Neuron (in vitro differentiated cells): Measurements from ENCODE around the gene OR51L1.
"Not testable (repeated sequence)": the region's sequence is repeated elsewhere in the genome, so short reads cannot be mapped to it uniquely, and the experiment has no call there.

Experiments used
- H2AFZ ChIP-seq: one replicate; pipeline ENCODE4 v1.6.1; 2013; ENCODE audit warnings: low read depth, mild to moderate bottlenecking, inconsistent platforms, low read length, moderate library complexity
- H3K27me3 ChIP-seq: one replicate; pipeline ENCODE4 v1.6.1; 2013; ENCODE audit warnings: low read length; ENCODE audit not compliant: insufficient read depth
- H3K36me3 ChIP-seq: one replicate; pipeline ENCODE4 v1.6.1; 2013; ENCODE audit warnings: low read length; ENCODE audit not compliant: insufficient read depth
- H3K4me1 ChIP-seq: one replicate; pipeline ENCODE4 v1.6.1; 2013; ENCODE audit warnings: low read length; ENCODE audit not compliant: insufficient read depth
- H3K4me3 ChIP-seq: 2 replicates; pipeline ENCODE4 v1.5.1; 2013; ENCODE audit warnings: mild to moderate bottlenecking, low read length, moderate library complexity
- H3K9me3 ChIP-seq: one replicate; pipeline ENCODE4 v1.6.1; 2013; ENCODE audit warnings: low read length

OR51L1 gene

GRCh38 chr11:4994551-4994950 is at the start of gene OR51L1:
Gene OR51L1, plus strand, starts transcription at chr11:4994851. Its CDS starts 4,132 bp downstream, at chr11:4998983.
- Histone ChIP-seq H3K9me3 (no peaks in the 10 kb centered on the region), H3K36me3 (no peaks in the 10 kb centered on the region), H3K27me3 (no peaks in the 10 kb centered on the region), H2AFZ (no peak within 1 kb of the TSS), H3K4me3 (no peak within 1 kb of the TSS), H3K4me1 (no peaks in the 10 kb centered on the region)

GRCh38 chr11:4947505-4947904 is 47.1 kb upstream of the OR51L1 start, which contains the start of gene OR51A4:
Gene OR51A4, minus strand, starts transcription at chr11:4947605. Its CDS starts 505 bp downstream, at chr11:4947100.
- H3K4me3 ChIP-seq: no peak within 1 kb of the TSS
- H3K9me3 ChIP-seq: no peaks in the 10 kb centered on the region
- H2AFZ ChIP-seq: no peak within 1 kb of the TSS
- H3K36me3 ChIP-seq: no peaks in the 10 kb centered on the region
- H3K27me3 ChIP-seq: no peaks in the 10 kb centered on the region
- H3K4me1 ChIP-seq: no peaks in the 10 kb centered on the region

- H3K36me3 ChIP-seq, H3K27me3 ChIP-seq, H3K4me1 ChIP-seq, H3K9me3 ChIP-seq, H2AFZ ChIP-seq, H3K4me3 ChIP-seq: not testable (repeated sequence)
Observed at GRCh38 chr11:4955613-4956012, 39.0 kb upstream of the OR51L1 start, which contains the start of gene OR51A2. Gene OR51A2, minus strand, starts transcription at chr11:4955713. Its CDS starts 0 bp downstream, at chr11:4955713.

GRCh38 chr11:4957396-4957795 is 37.3 kb upstream of the OR51L1 start:
- Histone ChIP-seq H3K27me3 (no peaks in the 10 kb centered on the region), H3K36me3 (no peaks in the 10 kb centered on the region), H3K4me1 (no peaks in the 10 kb centered on the region), H3K9me3 (no peaks in the 10 kb centered on the region), H3K4me3 (no peak overlapping the region), H2AFZ (no peak overlapping the region)

GRCh38 chr11:4960877-4961276 is 33.8 kb upstream of the OR51L1 start:
- Histone ChIP-seq H2AFZ (no peak overlapping the region), H3K36me3 (no peaks in the 10 kb centered on the region), H3K27me3 (no peaks in the 10 kb centered on the region), H3K9me3 (no peaks in the 10 kb centered on the region), H3K4me1 (no peaks in the 10 kb centered on the region), H3K4me3 (no peak overlapping the region)

- Histone ChIP-seq H3K9me3 (no peaks in the 10 kb centered on the region), H2AFZ (no peak overlapping the region), H3K27me3 (no peaks in the 10 kb centered on the region), H3K4me3 (no peak overlapping the region), H3K36me3 (no peaks in the 10 kb centered on the region), H3K4me1 (no peaks in the 10 kb centered on the region)
Observed at GRCh38 chr11:4962816-4963215, 31.8 kb upstream of the OR51L1 start.

GRCh38 chr11:4975436-4975835 is 19.2 kb upstream of the OR51L1 start:
- Histone ChIP-seq H3K4me3 (no peak overlapping the region), H3K27me3 (no peaks in the 10 kb centered on the region), H3K4me1 (no peaks in the 10 kb centered on the region), H3K9me3 (no peaks in the 10 kb centered on the region), H3K36me3 (no peaks in the 10 kb centered on the region), H2AFZ (no peak overlapping the region)

GRCh38 chr11:4979036-4979435 is 15.6 kb upstream of the OR51L1 start:
- Histone ChIP-seq H3K27me3 (no peaks in the 10 kb centered on the region), H3K4me3 (no peak overlapping the region), H3K36me3 (no peaks in the 10 kb centered on the region), H2AFZ (no peak overlapping the region), H3K4me1 (no peaks in the 10 kb centered on the region), H3K9me3 (no peaks in the 10 kb centered on the region)

GRCh38 chr11:4982678-4983077 is 12.0 kb upstream of the OR51L1 start:
- Histone ChIP-seq H3K36me3 (no peaks in the 10 kb centered on the region), H3K9me3 (no peaks in the 10 kb centered on the region), H2AFZ (no peak overlapping the region), H3K27me3 (no peaks in the 10 kb centered on the region), H3K4me3 (no peak overlapping the region), H3K4me1 (no peaks in the 10 kb centered on the region)

GRCh38 chr11:4983841-4984240 is 10.8 kb upstream of the OR51L1 start:
- no peak overlapping the region for H3K4me3 ChIP-seq
- H3K9me3 ChIP-seq: no peaks in the 10 kb centered on the region
- H3K4me1 ChIP-seq: no peaks in the 10 kb centered on the region
- no peak overlapping the region for H2AFZ ChIP-seq
- H3K36me3 ChIP-seq: no peaks in the 10 kb centered on the region
- no peaks in the 10 kb centered on the region for H3K27me3 ChIP-seq

- H3K4me1 ChIP-seq: no peaks in the 10 kb centered on the region
- H3K9me3 ChIP-seq: no peaks in the 10 kb centered on the region
- no peaks in the 10 kb centered on the region for H3K27me3 ChIP-seq
- no peak overlapping the region for H2AFZ ChIP-seq
- H3K36me3 ChIP-seq: no peaks in the 10 kb centered on the region
- H3K4me3 ChIP-seq: no peak overlapping the region
Observed at GRCh38 chr11:4991060-4991459, 3.6 kb upstream of the OR51L1 start.

- H3K27me3 ChIP-seq: peaks cover 3% of the 10 kb centered on the region
- H2AFZ ChIP-seq: no peak overlapping the region
Observed at GRCh38 chr11:5004424-5005274, 10.0 kb downstream of the OR51L1 start.

GRCh38 chr11:5007561-5007960 is 12.9 kb downstream of the OR51L1 start:
- H3K27me3 ChIP-seq: peaks cover 3% of the 10 kb centered on the region
- no peaks in the 10 kb centered on the region for H3K9me3 ChIP-seq
- no peaks in the 10 kb centered on the region for H3K36me3 ChIP-seq
- no peak overlapping the region for H2AFZ ChIP-seq
- no peak overlapping the region for H3K4me3 ChIP-seq
- no peaks in the 10 kb centered on the region for H3K4me1 ChIP-seq

More at GRCh38 chr11:5004424-5005274, 10.0 kb downstream of the OR51L1 start:
- Histone ChIP-seq H3K4me1 (no peaks in the 10 kb centered on the region), H3K9me3 (no peaks in the 10 kb centered on the region), H3K4me3 (no peak overlapping the region), H3K36me3 (no peaks in the 10 kb centered on the region)
